Measurements from ENCODE around the gene NTNG1.

Gene NTNG1

GRCh38 chr1:107344268-107344760 is 203.5 kb downstream of the NTNG1 start:
- no peak for DNase-seq

DNA sequence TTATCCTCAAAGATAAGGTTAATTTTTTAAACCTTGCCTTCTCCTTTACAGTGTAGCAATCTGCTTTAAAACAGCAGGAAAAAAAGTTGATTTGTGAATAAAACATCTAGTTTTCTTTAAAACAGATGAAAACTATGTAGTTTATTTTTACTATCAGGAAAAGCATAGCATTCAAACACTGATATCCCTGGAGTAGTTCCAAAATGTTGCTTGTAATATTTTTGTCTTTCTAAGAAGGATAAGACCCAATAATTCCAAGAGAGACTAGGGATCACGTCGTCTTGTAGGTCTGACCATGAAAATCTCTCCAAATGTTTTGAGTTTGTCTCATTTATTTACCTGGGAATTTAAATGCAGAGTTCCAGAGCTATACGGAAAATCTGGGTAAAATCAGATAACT is 204.0 kb downstream of the NTNG1 start:
- no peak for DNase-seq

- DNase-seq: no peak
Measured at GRCh38 chr1:107352850-107353249, 212.0 kb downstream of the NTNG1 start.

- no peak for DNase-seq
Measured at GRCh38 chr1:107357376-107357775, 216.5 kb downstream of the NTNG1 start.

DNA sequence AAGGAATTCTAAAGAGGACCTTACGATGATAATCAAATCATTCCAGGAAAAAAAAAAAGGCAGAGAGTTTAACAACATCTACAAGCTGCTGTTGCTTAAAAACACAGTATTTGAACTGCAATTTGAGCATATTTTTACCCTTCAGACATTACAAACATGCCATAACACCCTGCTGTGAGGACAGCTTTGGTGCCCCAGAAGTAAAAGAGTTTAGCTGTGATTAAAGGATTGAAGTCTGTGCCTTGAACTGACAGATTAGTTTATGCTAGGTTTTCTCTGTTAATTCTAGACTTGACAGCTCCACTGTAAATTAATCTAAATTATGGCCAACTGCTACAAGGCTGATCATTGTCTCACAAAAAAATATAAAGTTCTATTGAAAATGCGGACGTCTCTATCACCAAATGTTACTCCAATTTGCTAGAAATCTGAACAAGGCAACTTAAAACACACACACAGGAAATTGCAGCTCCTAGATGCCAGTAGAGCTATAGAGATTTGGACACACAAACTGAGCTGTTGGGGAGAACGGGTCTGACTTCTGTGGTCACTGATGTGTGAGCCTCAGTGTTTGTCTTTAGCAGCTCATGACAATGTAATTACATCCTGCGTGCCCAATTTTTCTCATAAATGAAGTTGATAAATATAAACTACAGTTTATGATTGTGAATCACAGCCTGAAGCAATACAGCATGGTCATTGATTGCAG is 217.9 kb downstream of the NTNG1 start:
- DNase-seq: no peak

- DNase-seq: no peak
Measured at GRCh38 chr1:107359472-107360241, 218.8 kb downstream of the NTNG1 start.

DNA sequence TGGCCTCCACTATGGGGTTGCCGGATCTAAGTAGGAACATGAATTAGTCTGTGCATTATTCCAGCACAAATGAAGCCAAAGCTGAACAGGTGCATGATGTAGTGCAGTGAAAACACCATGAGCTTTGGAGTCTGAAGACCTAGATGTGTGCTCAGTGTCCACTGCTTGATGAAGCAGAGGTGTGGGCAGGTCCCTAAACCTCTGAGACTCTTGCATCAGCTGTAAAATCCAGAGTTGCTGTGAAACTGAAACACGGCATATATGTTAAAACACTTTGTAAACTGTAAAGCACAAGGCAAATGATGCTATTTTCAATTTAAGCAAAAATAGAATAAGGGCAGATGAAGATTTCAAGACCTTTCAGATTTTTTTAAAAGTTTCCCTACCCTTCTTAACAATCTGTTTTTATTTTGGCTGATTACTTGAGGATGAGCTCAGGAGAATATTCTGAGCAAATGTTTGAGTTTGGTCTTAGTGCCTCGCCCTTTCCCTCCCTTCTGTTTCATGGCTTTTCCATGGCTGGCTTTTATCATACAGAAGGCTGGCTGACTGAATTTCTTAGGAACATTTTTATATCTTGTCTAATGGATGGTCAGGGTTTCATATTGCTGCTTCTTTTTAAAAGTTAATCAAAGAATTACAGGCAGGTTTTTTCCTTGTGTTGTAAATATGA is 221.8 kb downstream of the NTNG1 start:
- DNase-seq: no peak

DNA sequence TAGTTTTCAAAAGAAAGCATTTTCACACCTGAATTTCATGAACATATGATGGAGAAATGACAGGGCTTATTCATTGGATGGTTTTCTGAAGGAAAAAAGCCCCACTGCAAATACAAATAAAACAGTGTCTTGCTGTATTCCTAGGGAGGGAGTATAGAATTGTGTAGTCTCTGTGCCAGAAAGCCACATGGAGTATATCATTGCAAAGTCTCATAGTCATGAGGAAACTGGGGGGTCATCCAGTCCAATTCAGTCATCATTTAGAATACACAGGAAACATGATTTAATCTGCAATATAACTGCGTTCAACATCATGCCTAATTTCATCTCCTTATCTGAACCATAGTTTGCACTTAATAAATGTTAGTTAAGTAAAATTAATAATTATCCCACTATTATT is 222.3 kb downstream of the NTNG1 start:
- no peak for DNase-seq

GRCh38 chr1:107365527-107366240 is 224.8 kb downstream of the NTNG1 start:
- DNase-seq: no peak

DNA sequence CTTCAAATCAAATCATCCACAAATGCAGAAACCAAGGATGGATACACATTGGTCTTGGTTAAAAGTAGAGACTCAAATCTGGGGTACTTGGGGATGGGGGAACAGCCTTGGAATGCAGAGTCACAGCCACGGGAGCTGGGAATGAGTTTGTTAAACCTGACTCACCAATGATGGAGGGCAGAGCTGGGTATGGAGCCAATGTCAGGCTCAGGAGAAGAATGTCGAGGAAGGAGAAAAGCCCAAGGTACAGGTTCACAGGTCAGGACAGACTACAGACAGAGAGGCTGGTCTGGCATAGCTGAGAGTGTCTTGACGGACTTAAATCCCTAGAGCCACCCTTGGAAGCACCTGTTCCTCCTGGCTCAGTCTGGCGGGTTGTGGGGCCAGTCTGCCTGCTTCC is 237.6 kb downstream of the NTNG1 start:
- no peak for DNase-seq

DNA sequence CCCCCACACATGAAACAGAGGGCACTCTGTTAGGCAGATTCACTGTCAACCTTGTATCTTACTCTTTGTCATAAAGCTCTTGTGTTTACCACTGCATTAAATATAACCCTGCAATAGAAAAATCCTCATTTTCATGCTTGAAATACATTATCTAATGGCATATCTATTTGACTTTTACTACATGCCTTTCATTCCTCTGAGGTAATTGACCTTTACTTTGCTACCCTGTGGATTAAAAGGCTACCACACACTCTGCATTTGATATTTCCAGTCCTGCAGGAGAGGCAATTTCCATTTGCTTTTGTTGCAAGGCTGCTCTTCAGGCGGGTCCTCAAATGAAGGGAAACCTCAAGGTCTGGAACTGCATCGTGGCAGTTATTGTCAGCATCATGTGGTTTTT is 238.0 kb downstream of the NTNG1 start:
- DNase-seq: no peak

GRCh38 chr1:107379826-107380225 is 239.0 kb downstream of the NTNG1 start:
- no peak for DNase-seq

DNA sequence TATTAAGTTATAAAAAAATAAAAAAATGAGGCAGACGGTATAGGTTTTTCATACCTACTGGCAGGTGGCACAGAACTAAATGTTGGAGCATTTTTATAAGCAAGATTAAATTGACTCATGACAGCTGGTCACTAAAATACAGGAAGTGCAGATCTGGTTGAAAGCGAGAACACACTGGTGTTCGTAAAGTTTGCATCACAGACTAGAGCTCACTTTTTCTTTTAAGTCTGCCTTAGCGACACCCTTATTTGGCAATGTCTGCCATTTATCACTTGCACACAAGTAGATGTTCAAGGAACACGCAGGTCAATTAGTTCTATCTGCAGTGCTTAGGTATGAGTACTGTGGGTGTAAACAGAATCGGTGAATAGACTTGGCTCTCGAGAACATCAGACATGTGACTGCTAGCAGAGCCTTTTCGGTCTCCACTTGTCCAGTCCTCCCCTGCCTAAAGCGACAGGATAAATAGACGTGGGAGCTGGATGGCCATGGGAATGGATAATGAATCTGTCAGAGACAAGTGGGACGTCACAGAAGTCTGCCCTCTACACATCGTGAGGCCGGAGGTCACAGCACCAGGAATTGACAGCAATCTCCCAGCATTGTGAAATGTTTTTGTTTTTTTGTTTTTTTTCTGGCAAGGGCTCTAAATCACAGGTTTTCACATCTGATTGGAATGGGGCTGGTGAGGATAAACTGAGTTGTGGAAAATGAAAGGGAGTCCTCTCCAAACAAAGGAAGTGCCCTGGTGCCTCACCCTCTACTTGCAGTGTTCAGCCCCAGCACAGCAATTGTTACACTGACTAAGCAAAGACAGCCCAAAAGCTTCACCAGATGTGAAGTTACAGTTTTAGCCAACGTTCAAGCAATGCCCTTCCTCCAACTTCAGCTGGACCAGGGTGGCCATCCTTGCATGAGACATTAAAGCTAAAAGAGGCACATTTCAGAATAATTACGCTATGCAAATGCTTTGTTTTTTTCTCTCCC is 248.9 kb downstream of the NTNG1 start:
- DNase-seq: no peak

GRCh38 chr1:107394301-107394700 is 253.5 kb downstream of the NTNG1 start:
- DNase-seq: no peak

GRCh38 chr1:107401704-107402103 is 260.9 kb downstream of the NTNG1 start:
- no peak for DNase-seq

GRCh38 chr1:107404756-107405155 is 263.9 kb downstream of the NTNG1 start:
- DNase-seq: no peak

DNA sequence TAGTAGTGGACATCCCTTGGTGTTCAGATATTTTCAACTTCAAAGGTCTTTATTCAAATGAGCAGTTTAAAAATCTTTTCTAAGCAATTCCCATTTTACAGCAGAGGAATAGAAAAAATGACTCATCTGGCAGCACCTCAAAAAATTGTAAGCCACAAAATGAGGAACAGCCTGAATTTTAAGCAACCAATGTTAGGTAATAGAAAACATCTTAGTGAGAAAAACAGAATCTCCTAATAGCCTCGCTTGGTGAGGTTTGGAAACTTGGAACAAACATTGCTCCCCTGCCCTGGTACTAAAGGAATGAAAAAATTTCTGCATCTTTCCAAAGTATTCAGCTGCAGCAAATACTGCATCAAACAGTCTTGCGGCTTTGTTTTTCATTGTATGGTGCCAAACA is 264.4 kb downstream of the NTNG1 start:
- DNase-seq: no peak

DNA sequence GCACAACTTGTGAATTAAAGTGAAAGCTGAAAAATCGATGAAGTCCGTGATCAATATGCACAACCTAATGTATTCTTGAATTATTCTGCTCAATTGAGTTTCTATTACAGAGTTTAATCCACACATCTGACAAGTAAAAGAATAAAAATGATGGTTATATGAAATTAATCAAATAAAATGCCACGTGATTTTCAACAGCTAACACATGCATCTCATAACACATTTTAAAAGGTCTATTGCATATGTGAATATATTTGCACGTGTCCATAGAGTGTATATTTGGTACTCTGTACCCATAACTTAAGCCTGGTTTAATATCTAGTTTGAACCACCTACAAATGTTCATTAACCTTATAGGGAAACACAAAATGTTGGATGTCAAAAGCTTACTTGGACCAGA is 266.2 kb downstream of the NTNG1 start:
- no peak for DNase-seq

GRCh38 chr1:107413546-107413945 is 272.7 kb downstream of the NTNG1 start:
- no peak for DNase-seq

- no peak for DNase-seq
Measured at GRCh38 chr1:107413951-107414350, 273.1 kb downstream of the NTNG1 start.

DNA sequence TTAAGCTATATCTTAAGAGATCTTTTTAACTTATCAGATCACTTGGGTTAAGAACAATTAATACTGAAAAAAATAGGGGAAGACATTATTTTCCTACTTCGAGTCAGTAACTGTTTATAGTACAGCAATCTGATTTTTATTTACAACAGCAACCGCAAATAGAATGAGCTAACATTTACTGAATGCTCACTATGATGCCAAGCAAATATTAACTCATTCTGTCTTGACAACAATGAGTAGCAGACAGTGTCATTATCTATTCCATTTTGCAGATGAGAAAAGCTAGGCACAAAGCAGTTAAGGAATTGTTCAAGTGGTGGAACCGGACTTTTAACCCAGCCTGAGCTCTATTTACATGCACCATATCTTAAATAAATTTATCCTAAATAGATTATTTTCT is 273.7 kb downstream of the NTNG1 start:
- DNase-seq: no peak

- DNase-seq: no peak
Measured at GRCh38 chr1:107415241-107415640, 274.4 kb downstream of the NTNG1 start.
